Pancreas (tissue), 10 donors: ENCODE measurements around the gene OARD1. TPM values are rescaled to one million over a fixed set of nuclear protein-coding genes. Genes with fewer than 3 reads are reported as not detected.

Experiments
- ATAC-seq, 4 donors: fragments of 200-7000 bp; cut with Tn5 transposase; one replicate each; pipeline versions ENCODE4 v1.8.0 to v1.9.1; 2020; ENCODE audit warnings: mild to moderate bottlenecking in 4 of 4, moderate library complexity in 4 of 4
- DNase-seq, 6 donors: peaks; one replicate each; pipeline ENCODE4 v3.0.0-alpha.2; 2020
- FAIRE-seq: peaks from 2 replicates; lab custom pipeline; 2012; peaks lifted over from hg19 to GRCh38; lab: Jason Lieb, UNC
- H3K27ac ChIP-seq, 4 donors: fragments of 200-600 bp; sonication (generic); 1 replicate in 3 of 4; 2 replicates in 1 of 4; pipeline versions ENCODE4 v1.5.0 to v1.8.0; 2020
- H3K27me3 ChIP-seq, 4 donors: fragments of 200-600 bp; one replicate each; pipeline ENCODE4 v1.8.0; 2021
- H3K36me3 ChIP-seq, 3 donors: fragments of 200-600 bp; sonication (generic) in 1 of 3; one replicate each; pipeline versions ENCODE4 v1.5.0 to v1.8.0; 2020 to 2021
- H3K4me1 ChIP-seq, 3 donors: fragments of 200-600 bp; one replicate each; pipeline ENCODE4 v1.8.0; 2021
- H3K4me3 ChIP-seq, 4 donors: fragments of 200-600 bp; sonication (generic) in 2 of 4; one replicate each; pipeline versions ENCODE4 v1.5.0 to v1.8.0; 2020 to 2021
- H3K9me3 ChIP-seq, 4 donors: fragments of 200-600 bp; one replicate each; pipeline ENCODE4 v1.8.0; 2021
- CTCF ChIP-seq, 4 donors: fragments of 200-600 bp; sonication (generic) in 3 of 4; IDR thresholded peaks; one replicate each; pipeline versions ENCODE4 v1.5.0 to v1.8.0; 2021; ENCODE audit warnings: antibody characterized with exemption in 4 of 4
- WGBS, 2 donors: extraction: QIAGEN DNeasy Blood & Tissue Kit; methylation state at CpG; one replicate each; pipeline ENCODE4 v1.1.7; 2013; 5-methylcytosine and 5-hydroxymethylcytosine counted together
- intact Hi-C, 3 donors: fragments of 100-400 bp; cut with DNase I; formaldehyde crosslinking; loops; one replicate each; pipeline versions ENCODE4 v1.11.1 to v1.14.2; 2022
- polyA plus RNA-seq, 2 donors: library from polyadenylated mRNA; stranded (reverse); fragments of 200-250 nt; gene quantifications; one replicate each; pipeline ENCODE4 v1.2.3, GENCODE V29; 2013
- total RNA-seq, 6 donors: library from RNA; stranded (reverse); fragmentation: NEBNext Ultra II Directional in 4 of 6; extraction: Animal tissue kit (Norgen Biotek cat#: 25700) in 4 of 6; gene quantifications; one replicate each; pipeline versions ENCODE4 v1.2.1 to v1.2.4, GENCODE V29; 2021 to 2023
- donor health status: healthy with polysubstance abuse.
- donor health status: DM: no; HTN: no; CAD: no; lungs with moderate emphysema.
- donor health status: DM: no; HTN: no; CAD: no.
- donor health status: control.
- donor health status: control.
- donor health status: Bipolar disorder and iron deficiency.
- donor health status: DM: yes; HTN: yes; CAD: no.
- donor health status: DM: no; HTN: no; CAD: no.
- donor health status: DM: no; HTN: no; CAD: no.
- donor health status: DM: yes; HTN: yes; CAD: no.

OARD1 gene
- total and polyA plus RNA-seq, 8 donors, result 16.0 to 30.9 (median 21.3) TPM

- Histone ChIP-seq H3K9me3 (no peaks in the 10 kb centered on the region), H3K4me1 (peaks cover 52 to 62% (median 59%) of the 10 kb centered on the region in 3 donors), H3K27me3 (no peaks in the 10 kb centered on the region), H3K27ac (peak overlapping the region; percentile 41 to 79 (median 59)), H3K36me3 (peaks cover 0 to 4% (median 0%) of the 10 kb centered on the region in 3 donors), H3K4me3 (no peak overlapping the region)
- no peak for TF ChIP-seq CTCF (IDR thresholded peaks at IDR 0.05)
- FAIRE-seq (peak; percentile 9), DNase-seq (peak in 3 of 6 donors; percentile 48 to 66 (median 64)), ATAC-seq (peak; percentile 77 to 82 (median 78))
- intact Hi-C loops, result loop anchor here in 1 of 3 donors (5.0 kb wide), 1 partner anchor 33 kb away; no protein-coding TSS in a partner anchor
- 8% methylated on average over 5 of the region's 5 CpGs for WGBS, 2 donors
These were observed 7.3 kb downstream of the OARD1 start for GRCh38 chr6:41064841-41065240.

- peak in 3 of 4 donors; percentile 6 to 31 (median 21) for ATAC-seq
- 20 to 27% methylated on average over 2 of the region's 2 CpGs for WGBS, 2 donors
- no peak for DNase-seq
- peaks cover 52 to 62% (median 61%) of the 10 kb centered on the region in 3 donors for H3K4me1 ChIP-seq
- intact Hi-C loops, result no loop called here
- H3K9me3 ChIP-seq, result no peaks in the 10 kb centered on the region
- no peak for TF ChIP-seq CTCF (IDR thresholded peaks at IDR 0.05)
- H3K27me3 ChIP-seq, result no peaks in the 10 kb centered on the region
- no peaks in the 10 kb centered on the region for H3K36me3 ChIP-seq
- no peak for FAIRE-seq
- H3K27ac ChIP-seq, result peak overlapping the region; percentile 41 to 79 (median 59)
- no peak overlapping the region for H3K4me3 ChIP-seq
These were observed 8.3 kb downstream of the OARD1 start for GRCh38 chr6:41063884-41064285.

GRCh38 chr6:41062056-41062455, 10.1 kb downstream of the OARD1 start:
- no peak for FAIRE-seq
- ATAC-seq, result no peak
- intact Hi-C loops, result no loop called here
- peak overlapping the region in 3 of 4 donors; percentile 1 to 79 (median 74) for H3K27ac ChIP-seq
- H3K4me3 ChIP-seq, result no peak overlapping the region
- 75 to 82% methylated on average over 1 of the region's 1 CpG for WGBS, 2 donors
- no peaks in the 10 kb centered on the region for H3K27me3 ChIP-seq
- TF ChIP-seq CTCF (IDR thresholded peaks at IDR 0.05), result no peak
- no peak for DNase-seq
- H3K36me3 ChIP-seq, result no peaks in the 10 kb centered on the region
- H3K9me3 ChIP-seq, result no peaks in the 10 kb centered on the region
- H3K4me1 ChIP-seq, result peaks cover 52 to 63% (median 62%) of the 10 kb centered on the region in 3 donors

- H3K36me3 ChIP-seq, result no peaks in the 10 kb centered on the region
- no peak for TF ChIP-seq CTCF (IDR thresholded peaks at IDR 0.05)
- peak overlapping the region in 3 of 4 donors; percentile 1 to 79 (median 74) for H3K27ac ChIP-seq
- FAIRE-seq, result no peak
- no peak for ATAC-seq
- no peak for DNase-seq
- no peak overlapping the region for H3K4me3 ChIP-seq
- WGBS, 2 donors, result 76 to 79% methylated on average over 13 of the region's 13 CpGs
- no peaks in the 10 kb centered on the region for H3K9me3 ChIP-seq
- H3K4me1 ChIP-seq, result peaks cover 47 to 57% (median 55%) of the 10 kb centered on the region in 3 donors
- no peaks in the 10 kb centered on the region for H3K27me3 ChIP-seq
- intact Hi-C loops, result no loop called here
These were observed 10.9 kb downstream of the OARD1 start for GRCh38 chr6:41061196-41061726.

GRCh38 chr6:41059556-41059955, 12.6 kb downstream of the OARD1 start:
- WGBS, 2 donors, result 92 to 95% methylated on average over 1 of the region's 1 CpG
- Histone ChIP-seq H3K4me3 (no peak overlapping the region), H3K4me1 (peaks cover 38 to 49% (median 45%) of the 10 kb centered on the region in 3 donors), H3K36me3 (no peaks in the 10 kb centered on the region), H3K27ac (no peak overlapping the region), H3K9me3 (no peaks in the 10 kb centered on the region), H3K27me3 (no peaks in the 10 kb centered on the region)
- FAIRE-seq (no peak), ATAC-seq (no peak), DNase-seq (no peak)
- no peak for TF ChIP-seq CTCF (IDR thresholded peaks at IDR 0.05)
- intact Hi-C loops, result no loop called here
